Activated CD8-positive, alpha-beta T cell treated with anti-CD3 and anti-CD28 coated beads, Interleukin-2, amount 10 ng/mL, durations not matched to agents 7 days and 5 days (primary cell): ENCODE data around the gene KRTAP10-10. TPM values are rescaled to one million over a fixed set of nuclear protein-coding genes. Genes with fewer than 3 reads are reported as not detected.
"Not testable (repeated sequence)": the region's sequence is repeated elsewhere in the genome, so short reads cannot be mapped to it uniquely, and the experiment has no call there.

Experiments
- ATAC-seq: fragments of 150-1000 bp; cut with Tn5 transposase; one replicate; pipeline ENCODE4 v1.10.0; 2021; ENCODE audit warnings: moderate library complexity
- CTCF ChIA-PET: fragments of 350-600 bp; sonication (Branson Sonifier 250); formaldehyde crosslinking; loops from one replicate; lab custom pipeline; 2021; ENCODE audit warnings: antibody characterized with exemption; lab: Charles Lee
- POLR2A ChIA-PET: fragments of 350-600 bp; sonication (Branson Sonifier 250); formaldehyde crosslinking; loops from one replicate; lab custom pipeline; 2021; ENCODE audit warnings: antibody characterized with exemption; lab: Charles Lee
- DNase-seq: peaks from one replicate; pipeline ENCODE4 v3.0.0-alpha.2; 2020
- H3K27ac Mint-ChIP-seq: one replicate; pipeline ENCODE4 v1.8.0; 2021; ENCODE audit warnings: mild to moderate bottlenecking, mixed read lengths
- H3K27me3 Mint-ChIP-seq: one replicate; pipeline ENCODE4 v1.8.0; 2021; ENCODE audit warnings: low read depth, mixed read lengths
- H3K36me3 Mint-ChIP-seq: one replicate; pipeline ENCODE4 v1.8.0; 2021; ENCODE audit warnings: low read depth, mixed read lengths
- H3K4me1 Mint-ChIP-seq: one replicate; pipeline ENCODE4 v1.8.0; 2021; ENCODE audit warnings: low read depth, mixed read lengths
- H3K4me3 Mint-ChIP-seq: one replicate; pipeline ENCODE4 v1.8.0; 2021; ENCODE audit warnings: mild to moderate bottlenecking, mixed read lengths
- H3K9me3 Mint-ChIP-seq: one replicate; pipeline ENCODE4 v1.8.0; 2022; ENCODE audit warnings: mixed read lengths; ENCODE audit not compliant: insufficient read depth
- total RNA-seq, 2 experiments: library from RNA; stranded (reverse); gene quantifications; one replicate each; pipeline ENCODE4 v1.2.3, GENCODE V29; 2021

The KRTAP10-10 gene
- total RNA-seq, 2 experiments from 2014 or later, result not detected

GRCh38 chr21:44596068-44596725 lies 41.0 kb upstream of the KRTAP10-10 start:
- no peak for ATAC-seq
- peaks cover 2% of the 10 kb centered on the region for H3K4me1 Mint-ChIP-seq
- H3K27ac Mint-ChIP-seq, result no peak overlapping the region
- no peak for DNase-seq
- no peaks in the 10 kb centered on the region for H3K27me3 Mint-ChIP-seq
- no peak overlapping the region for H3K4me3 Mint-ChIP-seq
- POLR2A ChIA-PET, result no interaction called here
- CTCF ChIA-PET, result interaction anchor here (1.2 to 1.3 kb wide), 2 partner anchors 86 to 197 kb away, joined by 4 to 5 read pairs; no protein-coding TSS in a partner anchor
- H3K9me3 Mint-ChIP-seq, result no peaks in the 10 kb centered on the region
- H3K36me3 Mint-ChIP-seq, result no peaks in the 10 kb centered on the region

- POLR2A ChIA-PET, result no interaction called here
- CTCF ChIA-PET, result no interaction called here
- H3K36me3 Mint-ChIP-seq, result no peaks in the 10 kb centered on the region
- H3K9me3 Mint-ChIP-seq, result no peaks in the 10 kb centered on the region
- H3K27me3 Mint-ChIP-seq, result no peaks in the 10 kb centered on the region
- peaks cover 2% of the 10 kb centered on the region for H3K4me1 Mint-ChIP-seq
- H3K27ac Mint-ChIP-seq, result no peak overlapping the region
- DNase-seq (no peak), ATAC-seq (no peak)
- no peak overlapping the region for H3K4me3 Mint-ChIP-seq
Measured at GRCh38 chr21:44598061-44598460, 39.1 kb upstream of the KRTAP10-10 start.

GRCh38 chr21:44599264-44600029 lies 37.7 kb upstream of the KRTAP10-10 start:
- Mint-ChIP-seq H3K9me3 (no peaks in the 10 kb centered on the region), H3K27ac (no peak overlapping the region), H3K4me3 (no peak overlapping the region), H3K36me3 (no peaks in the 10 kb centered on the region), H3K27me3 (no peaks in the 10 kb centered on the region), H3K4me1 (no peaks in the 10 kb centered on the region)
- ChIA-PET CTCF (no interaction called here), POLR2A (no interaction called here)
- DNase-seq (no peak), ATAC-seq (no peak)

- DNase-seq, H3K4me3 Mint-ChIP-seq, POLR2A ChIA-PET, H3K9me3 Mint-ChIP-seq, CTCF ChIA-PET, H3K27ac Mint-ChIP-seq, H3K4me1 Mint-ChIP-seq, ATAC-seq, H3K36me3 Mint-ChIP-seq, H3K27me3 Mint-ChIP-seq: not testable (repeated sequence)
Measured at GRCh38 chr21:44600118-44600978, 36.8 kb upstream of the KRTAP10-10 start, which contains the start of gene KRTAP10-7. Gene KRTAP10-7, plus strand, starts transcription at chr21:44600597. Its CDS starts 25 bp downstream, at chr21:44600622.

- H3K4me3 Mint-ChIP-seq, H3K4me1 Mint-ChIP-seq, H3K36me3 Mint-ChIP-seq, DNase-seq, H3K27ac Mint-ChIP-seq, H3K27me3 Mint-ChIP-seq, ATAC-seq, CTCF ChIA-PET, H3K9me3 Mint-ChIP-seq: not testable (repeated sequence)
- POLR2A ChIA-PET, result interaction anchor here (0.8 kb wide), 1 partner anchor 25 kb away, joined by 3 read pairs; no protein-coding TSS in a partner anchor
Measured at GRCh38 chr21:44601091-44601490, 36.1 kb upstream of the KRTAP10-10 start.

- CTCF ChIA-PET, result no interaction called here
- no peak for DNase-seq
- H3K27me3 Mint-ChIP-seq, result peaks cover 9% of the 10 kb centered on the region
- H3K9me3 Mint-ChIP-seq, result no peaks in the 10 kb centered on the region
- no peaks in the 10 kb centered on the region for H3K36me3 Mint-ChIP-seq
- H3K4me3 Mint-ChIP-seq, result no peak overlapping the region
- H3K4me1 Mint-ChIP-seq, result no peaks in the 10 kb centered on the region
- POLR2A ChIA-PET, result interaction anchor here (0.8 kb wide), 1 partner anchor 24 kb away, joined by 3 read pairs; no protein-coding TSS in a partner anchor
- no peak for ATAC-seq
- peak overlapping the region; percentile 56 for H3K27ac Mint-ChIP-seq
Measured at GRCh38 chr21:44601596-44602462, 35.3 kb upstream of the KRTAP10-10 start.

GRCh38 chr21:44602463-44602850 lies 34.7 kb upstream of the KRTAP10-10 start:
- peaks cover 9% of the 10 kb centered on the region for H3K27me3 Mint-ChIP-seq
- H3K27ac Mint-ChIP-seq, result no peak overlapping the region
- CTCF ChIA-PET, result no interaction called here
- H3K4me3 Mint-ChIP-seq, result no peak overlapping the region
- no peaks in the 10 kb centered on the region for H3K36me3 Mint-ChIP-seq
- no peaks in the 10 kb centered on the region for H3K4me1 Mint-ChIP-seq
- POLR2A ChIA-PET, result no interaction called here
- ATAC-seq (no peak), DNase-seq (no peak)
- no peaks in the 10 kb centered on the region for H3K9me3 Mint-ChIP-seq

GRCh38 chr21:44603109-44603875 lies 33.9 kb upstream of the KRTAP10-10 start:
- Mint-ChIP-seq H3K4me1 (no peaks in the 10 kb centered on the region), H3K27ac (no peak overlapping the region), H3K36me3 (no peaks in the 10 kb centered on the region), H3K27me3 (peaks cover 11% of the 10 kb centered on the region), H3K9me3 (no peaks in the 10 kb centered on the region), H3K4me3 (no peak overlapping the region)
- DNase-seq, result no peak
- ChIA-PET CTCF (no interaction called here), POLR2A (no interaction called here)
- no peak for ATAC-seq

GRCh38 chr21:44603911-44604310 lies 33.2 kb upstream of the KRTAP10-10 start:
- Mint-ChIP-seq H3K27ac (no peak overlapping the region), H3K4me3 (no peak overlapping the region), H3K36me3 (no peaks in the 10 kb centered on the region), H3K9me3 (no peaks in the 10 kb centered on the region), H3K4me1 (no peaks in the 10 kb centered on the region), H3K27me3 (peaks cover 11% of the 10 kb centered on the region)
- no peak for DNase-seq
- ChIA-PET POLR2A (no interaction called here), CTCF (no interaction called here)
- ATAC-seq, result no peak

- POLR2A ChIA-PET, result no interaction called here
- peaks cover 3% of the 10 kb centered on the region for H3K36me3 Mint-ChIP-seq
- peaks cover 11% of the 10 kb centered on the region for H3K27me3 Mint-ChIP-seq
- CTCF ChIA-PET, result no interaction called here
- no peaks in the 10 kb centered on the region for H3K4me1 Mint-ChIP-seq
- ATAC-seq (no peak), DNase-seq (no peak)
- H3K9me3 Mint-ChIP-seq, result peaks cover 22% of the 10 kb centered on the region
- H3K27ac Mint-ChIP-seq, result no peak overlapping the region
- H3K4me3 Mint-ChIP-seq, result no peak overlapping the region
Measured at GRCh38 chr21:44606495-44606894, 30.7 kb upstream of the KRTAP10-10 start.
